CD4-positive, alpha-beta T cell treated with Interleukin-17A for 4 hours (primary cell): ENCODE data around the gene NMRK1.

ENCODE experiments used
- DNase-seq: peaks from one replicate; pipeline ENCODE4 v3.0.0-alpha.2; 2020; ENCODE audit warnings: mixed read lengths

Gene NMRK1

GRCh38 chr9:75087824-75088645 lies at the start of gene NMRK1, which contains the start of gene OSTF1:
TSS of gene NMRK1 (minus strand) at chr9:75088155. CDS start at chr9:75083115, 5,040 bp downstream.
TSS of gene OSTF1 (plus strand) at chr9:75088514. CDS start at chr9:75088693, 179 bp downstream.
- DNase-seq = peak; percentile 94

GRCh38 chr9:75134495-75134894 lies 46.5 kb upstream of the NMRK1 start:
- no peak for DNase-seq

- DNase-seq = no peak
These were observed 45.4 kb upstream of the NMRK1 start for GRCh38 chr9:75133396-75133795.

DNA sequence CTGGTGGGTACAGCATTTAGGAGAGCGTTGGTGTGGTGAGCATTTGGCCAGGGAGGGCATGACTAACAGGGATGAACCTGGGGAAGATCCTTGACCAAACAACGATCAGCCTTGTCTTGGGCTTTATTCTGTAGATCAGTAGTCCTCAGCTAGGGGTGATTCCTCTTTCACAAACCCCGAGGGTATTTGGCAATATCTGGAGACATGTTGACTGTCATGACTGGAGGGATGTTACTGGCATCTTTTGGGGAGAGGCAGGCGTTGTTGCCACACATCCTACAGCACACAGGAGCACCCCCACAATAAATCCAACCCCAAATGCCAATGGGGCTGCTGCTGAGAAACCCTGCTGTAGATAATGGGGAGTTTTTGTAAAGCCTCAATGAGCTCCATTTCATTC lies 44.3 kb upstream of the NMRK1 start:
- no peak for DNase-seq

GRCh38 chr9:75131700-75132099 lies 43.7 kb upstream of the NMRK1 start:
- no peak for DNase-seq

DNA sequence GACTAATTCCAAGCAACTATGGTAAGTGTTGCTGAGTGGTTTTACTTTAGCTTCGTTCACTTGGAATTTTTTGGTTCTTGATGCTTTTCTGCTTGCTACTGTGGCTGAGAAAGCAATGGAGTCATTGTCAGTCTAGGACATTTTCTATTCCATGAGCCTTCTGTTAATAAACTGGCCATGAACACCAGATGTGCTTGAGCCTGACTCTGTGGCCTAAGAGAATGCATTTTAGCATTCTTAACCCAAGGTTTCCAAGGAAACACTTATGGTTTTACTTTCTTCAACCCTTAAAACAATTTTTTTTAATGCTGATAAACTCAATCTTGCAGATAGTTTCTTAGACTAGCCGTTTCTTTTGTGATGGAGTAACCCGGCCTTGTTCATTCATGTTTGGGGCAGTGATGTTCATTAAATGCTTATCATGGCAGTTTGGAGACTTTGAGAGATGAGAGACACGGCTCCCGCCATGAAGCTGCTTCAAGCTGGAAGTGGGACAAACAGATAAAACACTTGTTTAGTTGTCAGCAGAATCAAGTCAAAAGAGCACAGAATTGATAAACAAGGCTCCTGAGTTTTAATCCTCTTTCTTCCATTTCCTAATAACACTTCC lies 42.8 kb upstream of the NMRK1 start:
- DNase-seq = no peak

GRCh38 chr9:75130172-75130571 lies 42.2 kb upstream of the NMRK1 start:
- DNase-seq = no peak

DNA sequence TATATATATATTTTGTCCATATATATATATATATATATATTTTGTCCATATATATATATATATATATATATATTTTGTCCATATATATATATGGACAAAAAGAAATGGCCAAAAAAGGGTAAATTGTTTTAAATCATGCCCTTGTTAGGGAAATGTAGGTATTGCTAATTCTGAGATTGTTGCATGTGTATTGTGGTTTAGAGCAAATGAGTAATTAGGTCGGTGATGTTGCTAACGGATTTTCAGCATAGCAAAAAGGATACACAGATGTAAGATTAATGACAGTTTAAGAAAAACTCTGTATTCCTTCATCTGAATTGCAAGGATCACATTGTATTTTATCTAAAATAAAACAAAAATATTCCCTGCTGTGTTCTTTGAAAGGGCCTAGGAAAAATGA lies 40.6 kb upstream of the NMRK1 start:
- DNase-seq = no peak

DNA sequence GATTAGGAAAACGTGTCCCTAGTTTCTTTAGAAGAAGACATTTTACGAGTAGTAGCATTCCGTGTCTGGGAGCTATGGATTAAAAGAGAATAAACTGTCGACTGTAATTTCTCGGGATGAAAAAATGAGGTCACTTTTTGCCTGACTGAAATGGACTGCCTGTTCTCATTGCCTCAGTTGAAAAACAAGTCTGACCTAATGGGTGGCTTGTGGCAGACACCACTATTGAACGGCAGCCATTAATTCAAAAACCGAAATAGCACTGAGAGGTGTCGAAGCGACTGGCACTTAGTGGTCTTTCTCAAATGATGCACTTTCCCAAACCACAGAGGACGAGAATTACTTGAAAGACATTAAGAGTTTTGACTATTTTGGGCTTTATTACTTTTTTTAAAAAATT lies 35.7 kb upstream of the NMRK1 start:
- DNase-seq = no peak

GRCh38 chr9:75121914-75122558 lies 34.1 kb upstream of the NMRK1 start:
- DNase-seq = no peak

- DNase-seq = no peak
These were observed 32.7 kb upstream of the NMRK1 start for GRCh38 chr9:75120686-75121085.

GRCh38 chr9:75117564-75117963 lies 29.6 kb upstream of the NMRK1 start:
- DNase-seq = no peak

DNA sequence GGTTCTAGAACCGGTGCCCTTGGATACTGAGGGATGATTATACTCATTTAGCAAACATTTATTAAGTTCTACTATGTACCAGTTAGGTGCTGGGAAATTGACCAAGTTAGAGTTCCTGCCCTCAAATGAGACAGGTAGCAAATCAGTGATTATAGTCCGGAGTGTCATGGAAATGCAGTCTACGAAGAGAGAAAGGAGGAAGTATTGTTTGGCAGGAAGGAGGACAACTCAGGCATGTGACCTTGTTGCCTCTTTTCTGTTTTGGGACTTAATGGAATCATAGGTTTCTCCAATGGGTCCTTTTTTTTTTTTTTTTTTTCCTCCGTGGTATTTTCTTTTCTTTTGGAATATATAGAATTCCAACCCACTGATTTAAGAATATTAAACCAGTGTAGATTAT lies 28.4 kb upstream of the NMRK1 start:
- DNase-seq = no peak

- DNase-seq = no peak
These were observed 24.8 kb upstream of the NMRK1 start for GRCh38 chr9:75112789-75113188.

GRCh38 chr9:75111019-75111622 lies 23.2 kb upstream of the NMRK1 start:
- DNase-seq = no peak

DNA sequence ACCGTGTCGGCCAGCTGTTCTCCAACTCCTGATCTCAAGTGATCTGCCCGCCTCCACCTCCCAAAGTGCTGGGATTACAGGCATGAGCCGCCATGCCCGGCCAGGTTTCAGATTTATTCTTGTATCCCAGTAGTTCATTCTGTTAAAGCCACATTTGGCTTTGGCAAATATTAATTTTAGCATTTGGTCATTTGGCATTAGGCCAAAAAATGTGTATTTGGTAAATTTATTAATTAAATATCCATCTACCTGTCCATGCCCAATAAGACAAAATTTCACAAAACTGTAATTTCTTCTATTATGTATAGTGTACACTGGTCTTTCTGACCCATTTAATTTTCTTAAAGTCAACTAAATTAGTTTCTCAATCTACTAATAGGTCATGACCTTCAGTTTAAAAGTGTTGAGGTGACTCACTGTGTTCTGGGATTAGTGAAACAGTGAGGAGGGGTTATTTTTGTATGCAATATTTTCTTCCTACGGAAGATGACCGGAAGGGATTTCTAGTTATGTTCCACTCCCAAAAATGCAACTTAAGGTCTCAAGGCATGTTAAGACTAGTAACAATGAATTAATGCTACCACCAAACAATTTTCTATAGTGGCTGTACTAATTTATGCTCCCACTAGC lies 21.4 kb upstream of the NMRK1 start:
- DNase-seq = no peak

- peak; percentile 36 for DNase-seq
These were observed 20.6 kb upstream of the NMRK1 start for GRCh38 chr9:75108571-75108970.

DNA sequence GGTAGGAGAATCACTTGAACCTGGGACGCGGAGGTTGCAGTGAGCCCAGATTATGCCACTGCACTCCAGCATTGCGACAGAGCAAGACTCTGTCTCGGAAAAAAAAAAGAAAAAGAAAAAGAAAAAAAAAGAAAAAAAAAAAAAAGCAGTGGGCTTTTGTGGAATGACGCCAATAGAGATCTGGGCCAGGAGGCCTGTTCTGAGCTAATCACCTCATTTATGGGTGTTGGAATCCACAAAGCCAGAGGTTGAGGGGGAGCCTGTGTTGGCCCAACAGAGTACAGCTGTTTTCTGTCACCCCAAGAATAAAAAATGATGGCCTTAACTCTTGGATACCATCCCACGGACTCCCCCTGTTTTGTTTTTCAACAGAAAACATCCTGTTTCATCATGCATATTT lies 18.9 kb upstream of the NMRK1 start:
- DNase-seq = no peak

DNA sequence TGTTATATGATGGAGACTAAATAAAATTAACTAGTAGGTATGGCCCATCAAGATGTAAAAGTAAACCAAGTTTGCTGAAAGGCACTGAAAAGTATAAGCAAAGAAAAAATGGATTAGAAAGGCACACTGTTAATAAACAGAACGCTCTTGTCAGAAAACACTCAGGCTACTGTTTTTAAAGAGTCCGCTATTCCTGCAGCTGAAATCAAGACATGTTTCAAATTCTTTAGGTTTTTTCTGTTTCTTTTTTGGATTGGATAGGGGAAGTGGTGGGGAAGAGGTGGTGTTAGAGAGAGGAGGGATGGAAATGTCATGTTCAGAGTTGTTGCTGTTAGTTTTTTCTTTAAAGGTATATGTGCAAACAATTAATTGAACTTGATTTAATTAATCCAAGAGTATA lies 17.9 kb upstream of the NMRK1 start:
- no peak for DNase-seq

GRCh38 chr9:75105019-75105540 lies 17.1 kb upstream of the NMRK1 start:
- DNase-seq = peak; percentile 25

- no peak for DNase-seq
These were observed 16.7 kb upstream of the NMRK1 start for GRCh38 chr9:75104607-75105006.

- DNase-seq = no peak
These were observed 14.3 kb upstream of the NMRK1 start for GRCh38 chr9:75102177-75102790.
